Sciatic nerve (tissue), 1 donor: ENCODE measurements around the gene SCYL1. TPM values are rescaled to one million over a fixed set of nuclear protein-coding genes. Genes with fewer than 3 reads are reported as not detected.

Source experiments
- total RNA-seq: library from RNA; stranded (reverse); fragmentation: NEBNext Ultra II Directional; extraction: Animal tissue kit (Norgen Biotek cat#: 25700); gene quantifications from one replicate; pipeline ENCODE4 v1.2.1, GENCODE V29; 2021
- donor health status: DM: no; HTN: no; CAD: no.

SCYL1 gene
- total RNA-seq, 1 donor from 2014 or later: 64.0 TPM

Other genes with a start within 250 kb of the SCYL1 start
- gene CDC42EP2, start 210.2 kb upstream of the SCYL1 start, total RNA-seq: 34.7 TPM
- gene DPF2, start 191.2 kb upstream of the SCYL1 start, total RNA-seq: 62.5 TPM
- gene TIGD3, start 170.3 kb upstream of the SCYL1 start, total RNA-seq: not detected
- 12.0 TPM for gene SLC25A45, start 142.4 kb upstream of the SCYL1 start, total RNA-seq
- gene FRMD8, start 138.4 kb upstream of the SCYL1 start, total RNA-seq: 65.9 TPM
- gene NEAT1, start 102.3 kb upstream of the SCYL1 start, total RNA-seq: 1,255 TPM
- 14,857 TPM for gene MALAT1, start 26.0 kb upstream of the SCYL1 start, total RNA-seq
- gene LTBP3, start 33.3 kb downstream of the SCYL1 start, total RNA-seq: 306 TPM
- 23.7 TPM for gene ZNRD2, start 45.4 kb downstream of the SCYL1 start, total RNA-seq
- gene FAM89B, start 47.5 kb downstream of the SCYL1 start, total RNA-seq: 44.1 TPM
- gene EHBP1L1, start 51.0 kb downstream of the SCYL1 start, total RNA-seq: 149 TPM
- gene KCNK7, start 70.7 kb downstream of the SCYL1 start, total RNA-seq: 1.5 TPM
- gene MAP3K11, start 89.1 kb downstream of the SCYL1 start, total RNA-seq: 132 TPM
- 23.9 TPM for gene PCNX3, start 90.7 kb downstream of the SCYL1 start, total RNA-seq
- 86.9 TPM for gene SIPA1, start 113.0 kb downstream of the SCYL1 start, total RNA-seq
- 95.6 TPM for gene RELA, start 137.8 kb downstream of the SCYL1 start, total RNA-seq
- 81.5 TPM for gene KAT5, start 187.2 kb downstream of the SCYL1 start, total RNA-seq
- 42.5 TPM for gene RNASEH2C, start 195.7 kb downstream of the SCYL1 start, total RNA-seq